Measurements from ENCODE around the gene PSMD13.
"Not testable (repeated sequence)": the region's sequence is repeated elsewhere in the genome, so short reads cannot be mapped to it uniquely, and the experiment has no call there.

PSMD13 gene

DNA sequence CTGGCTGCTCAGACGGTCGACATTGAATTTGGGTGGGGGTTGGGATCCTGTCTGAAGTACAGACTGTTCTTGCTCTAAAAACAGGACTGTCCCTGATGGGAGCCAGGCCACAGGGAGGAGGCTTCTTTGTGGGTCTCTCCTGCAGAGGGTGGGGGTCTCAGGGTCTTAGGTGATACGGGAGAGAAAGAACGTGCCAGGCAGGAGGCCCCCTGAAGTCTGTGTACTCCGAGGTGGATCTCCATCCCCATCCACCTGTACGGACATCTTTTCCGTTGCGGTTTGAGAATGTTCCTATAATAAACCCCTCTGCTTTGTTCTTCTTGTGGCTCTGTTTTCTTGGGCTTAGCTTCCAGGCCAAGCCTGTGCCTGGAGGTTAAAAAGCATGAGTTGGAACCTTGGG is 15.9 kb downstream of the PSMD13 start:
- DNase-seq, result no peak

DNA sequence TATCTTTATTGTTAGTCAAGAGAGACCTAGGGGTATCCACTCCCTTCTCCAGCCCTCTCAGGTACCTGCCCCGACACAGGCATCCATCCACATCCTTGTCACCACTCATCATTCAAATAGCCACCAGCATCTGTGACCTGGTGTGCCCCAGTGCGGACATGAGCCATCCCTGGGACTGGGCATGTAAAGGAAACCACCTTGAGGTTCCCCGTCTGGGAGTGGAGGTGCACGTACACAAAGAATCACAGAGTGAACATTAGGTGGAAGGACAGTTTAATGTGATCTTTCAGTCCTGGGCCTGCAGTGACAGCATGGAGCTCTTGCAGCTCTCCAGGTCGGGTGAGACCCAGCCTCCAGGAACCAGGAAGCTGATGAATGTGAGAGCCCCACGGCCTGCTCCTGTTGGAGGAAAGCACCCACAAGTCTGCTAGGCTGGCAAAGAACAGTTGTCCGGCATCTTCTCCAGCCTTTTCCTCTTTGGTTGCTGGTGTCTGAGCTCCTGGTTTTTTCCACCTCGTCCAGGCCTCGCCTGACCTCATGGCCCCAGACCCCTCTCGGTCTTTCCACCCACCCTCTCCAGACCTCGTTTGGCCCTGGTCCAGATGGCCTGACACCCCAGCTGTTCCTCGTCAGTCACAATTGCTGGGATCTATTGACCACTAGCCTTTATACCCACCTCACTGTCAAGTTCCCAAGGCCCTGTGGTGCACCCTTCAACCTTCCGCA is 16.5 kb downstream of the PSMD13 start:
- no peak for DNase-seq

DNA sequence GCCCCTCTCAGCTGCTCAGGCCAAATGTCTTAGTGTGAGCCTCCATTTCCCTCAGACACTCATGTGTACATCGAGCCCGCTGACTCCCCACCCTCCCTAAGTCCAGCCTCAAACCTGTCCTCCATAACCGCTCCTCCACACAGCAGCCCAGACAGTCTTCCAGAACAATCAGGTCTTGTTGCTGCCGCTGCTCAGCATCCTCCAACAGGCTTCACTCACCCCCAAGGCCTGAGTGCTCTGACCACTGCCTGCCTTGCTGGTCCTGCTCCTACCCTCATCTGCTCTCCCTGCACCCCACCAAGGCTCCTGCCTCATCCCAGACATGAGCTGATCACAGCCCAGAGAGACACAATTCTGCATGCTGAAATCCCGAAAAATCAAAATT is 17.1 kb downstream of the PSMD13 start:
- no peak for DNase-seq

DNA sequence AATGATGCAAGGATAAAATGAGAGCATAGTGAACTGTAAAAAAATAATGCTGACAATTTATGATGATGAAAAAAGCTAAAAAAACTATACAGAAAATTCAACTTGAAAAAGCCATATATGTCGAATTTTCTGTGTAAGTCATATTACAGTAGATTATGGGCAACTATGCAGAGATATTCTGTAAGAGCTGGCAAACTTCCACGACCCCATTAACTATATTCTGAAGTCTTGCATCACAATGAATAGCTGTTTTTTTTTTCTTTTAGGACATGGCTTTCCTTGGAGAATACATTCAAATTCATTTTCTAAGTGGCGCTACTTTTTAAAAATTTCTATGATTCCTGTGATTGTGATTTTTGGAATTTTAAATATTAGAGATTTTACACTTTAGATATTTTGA is 18.4 kb downstream of the PSMD13 start:
- DNase-seq, result no peak

DNA sequence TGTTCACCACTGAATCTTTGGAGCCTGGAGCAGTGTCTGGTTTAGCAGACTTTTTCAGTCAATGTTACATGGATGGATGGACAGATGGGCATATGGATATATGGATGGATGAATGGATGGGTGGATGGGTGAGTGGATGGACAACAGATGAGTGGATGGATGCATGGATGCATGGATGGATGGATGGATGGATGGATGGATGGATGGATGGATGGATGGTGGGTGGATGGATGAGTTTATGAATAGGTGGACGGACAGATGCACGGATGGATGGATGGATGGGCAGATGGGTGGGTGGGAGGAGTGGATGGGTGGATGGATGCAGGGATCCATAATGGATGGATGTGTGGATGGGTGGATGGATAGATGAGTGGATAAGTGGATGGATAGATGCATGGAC is 19.0 kb downstream of the PSMD13 start:
- DNase-seq, result no peak

DNA sequence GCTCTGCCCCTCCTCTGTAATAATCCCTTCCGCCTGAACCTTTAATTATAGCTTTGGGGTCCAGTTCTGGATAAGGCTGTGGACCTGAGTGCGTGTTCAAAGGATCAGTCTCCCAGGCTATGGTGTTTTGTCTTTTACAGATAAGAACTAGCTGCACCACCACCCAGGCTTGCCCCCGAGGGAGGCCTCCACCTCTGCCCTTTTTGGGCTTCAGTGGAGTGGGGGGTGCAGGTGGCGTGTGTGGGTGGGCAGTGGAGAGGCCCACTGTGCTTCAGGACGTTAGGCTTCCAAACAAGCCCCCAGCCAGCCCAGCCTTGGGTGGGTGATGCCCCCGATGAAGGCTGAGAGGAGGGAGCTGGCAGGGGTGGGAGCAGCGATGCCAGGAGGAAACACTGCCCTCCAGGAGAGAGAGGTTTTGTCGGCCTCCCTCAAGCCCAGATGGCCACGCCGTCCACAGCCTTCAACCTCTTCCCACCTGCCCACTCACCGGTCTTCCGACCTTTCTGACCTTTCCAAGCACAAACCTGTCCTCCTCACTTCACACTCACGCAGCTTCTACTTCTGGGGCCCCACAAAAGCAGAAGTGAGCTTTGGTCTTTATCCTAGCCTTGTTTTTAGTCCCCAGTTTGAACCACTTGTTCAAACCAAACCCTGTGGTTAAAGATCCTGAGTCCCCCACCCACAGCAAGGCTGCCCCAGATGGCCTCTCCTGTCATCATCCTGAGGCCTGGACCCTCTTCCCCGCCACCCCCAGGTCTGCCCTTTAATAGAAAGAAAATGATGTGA is 20.4 kb downstream of the PSMD13 start:
- no peak for DNase-seq

DNA sequence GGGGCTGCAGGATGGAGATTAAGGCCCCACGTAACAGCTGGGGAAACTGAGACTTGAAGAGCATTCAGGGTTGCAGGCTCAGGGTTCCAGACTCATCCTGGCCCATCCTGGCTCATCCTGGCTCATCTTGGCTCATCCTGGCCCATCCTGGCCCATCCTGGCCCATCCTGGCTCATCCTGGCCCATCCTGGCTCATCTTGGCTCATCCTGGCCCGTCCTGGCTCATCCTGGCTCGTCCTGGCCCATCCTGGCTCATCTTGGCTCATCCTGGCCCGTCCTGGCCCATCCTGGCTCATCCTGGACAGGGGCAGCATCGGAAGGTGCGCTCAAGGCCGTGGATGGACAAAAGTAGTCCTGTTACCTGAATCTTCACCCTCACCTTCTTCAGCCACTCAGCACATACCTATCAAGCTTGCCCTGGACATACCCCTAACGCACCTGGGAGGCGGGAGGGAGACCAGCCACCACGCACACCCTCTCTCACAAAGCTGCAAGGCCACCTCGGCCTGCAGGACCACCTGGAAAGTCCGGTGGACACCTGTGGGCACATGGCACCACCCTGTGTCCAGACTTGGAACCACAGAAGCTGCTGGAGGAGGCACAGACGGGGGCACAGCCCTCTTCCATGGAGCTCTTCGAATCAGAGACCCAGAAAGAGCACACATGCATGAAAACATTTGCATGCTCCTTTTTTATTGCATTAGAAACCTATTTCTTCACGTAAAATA is 21.2 kb downstream of the PSMD13 start:
- no peak for DNase-seq

DNA sequence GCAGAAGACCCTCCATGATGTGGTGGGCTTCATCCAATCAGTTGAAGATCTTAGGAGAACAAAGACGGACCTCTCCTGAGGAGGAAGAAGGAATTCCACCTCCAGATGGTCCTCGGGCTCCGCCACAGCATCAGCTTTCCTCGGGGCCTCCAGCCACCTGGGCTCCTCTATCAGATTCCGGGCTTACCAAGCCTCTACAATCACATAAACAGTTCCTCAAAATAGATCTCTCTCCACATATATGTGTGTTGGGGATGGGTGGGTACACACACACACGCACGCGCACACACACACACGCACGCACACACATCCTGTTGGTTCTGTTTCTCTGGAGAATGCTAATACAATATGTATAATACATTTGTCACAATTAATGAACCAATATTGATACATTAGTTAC is 22.6 kb downstream of the PSMD13 start:
- DNase-seq, result no peak

DNA sequence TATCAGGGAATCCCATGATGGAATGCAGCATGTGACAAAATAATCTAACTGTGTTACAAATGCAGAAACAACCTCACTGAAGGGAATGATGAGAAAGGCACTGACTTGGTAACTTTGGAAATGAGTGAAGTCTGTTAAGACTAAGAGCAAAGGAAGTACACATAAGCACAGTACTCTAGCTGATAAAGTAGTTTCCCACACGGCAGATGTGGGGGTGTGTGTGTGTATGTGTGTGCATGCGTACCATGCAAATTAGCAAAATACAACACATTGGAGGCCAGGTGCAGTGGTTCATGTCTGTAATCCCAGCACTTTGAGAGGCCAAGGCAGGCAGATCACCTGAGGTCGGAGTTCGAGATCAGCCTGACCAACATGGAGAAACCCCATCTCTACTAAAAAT is 24.8 kb downstream of the PSMD13 start:
- no peak for DNase-seq

DNA sequence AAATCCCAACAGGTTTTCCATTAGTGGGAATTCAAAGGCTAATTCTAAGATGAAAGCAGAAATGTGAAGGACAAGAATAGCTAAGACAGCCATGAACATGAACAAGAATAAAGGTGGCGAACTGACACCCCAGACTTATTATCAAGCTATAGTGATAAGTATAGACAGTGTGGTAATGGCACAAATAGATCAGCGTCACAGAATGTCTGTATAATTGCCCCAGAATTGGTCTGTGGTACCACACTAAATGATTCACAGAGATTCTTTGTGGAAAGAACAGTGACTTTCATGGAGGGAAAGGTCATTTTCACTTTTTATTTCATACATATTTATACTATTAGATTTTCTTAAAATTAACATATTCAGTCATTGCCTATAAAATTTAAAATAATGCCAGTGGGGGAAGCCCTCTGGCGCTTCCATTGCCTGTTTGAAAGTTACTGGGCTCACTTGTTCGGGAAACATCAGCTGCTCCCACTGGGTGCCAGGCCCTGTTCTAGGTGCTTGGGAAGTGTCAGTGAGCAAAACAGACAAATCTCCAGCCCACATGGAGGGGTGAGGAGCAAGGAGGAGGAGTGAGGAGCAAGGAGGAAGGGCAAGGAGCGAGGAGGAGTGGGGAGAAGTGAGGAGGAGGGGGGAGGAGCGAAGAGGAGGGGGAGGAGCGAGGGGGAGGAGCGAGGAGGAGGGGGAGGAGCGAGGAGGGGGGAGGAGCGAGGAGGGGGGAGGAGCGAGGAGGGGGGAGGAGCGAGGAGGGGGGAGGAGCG is 30.1 kb downstream of the PSMD13 start:
- DNase-seq, result no peak

DNA sequence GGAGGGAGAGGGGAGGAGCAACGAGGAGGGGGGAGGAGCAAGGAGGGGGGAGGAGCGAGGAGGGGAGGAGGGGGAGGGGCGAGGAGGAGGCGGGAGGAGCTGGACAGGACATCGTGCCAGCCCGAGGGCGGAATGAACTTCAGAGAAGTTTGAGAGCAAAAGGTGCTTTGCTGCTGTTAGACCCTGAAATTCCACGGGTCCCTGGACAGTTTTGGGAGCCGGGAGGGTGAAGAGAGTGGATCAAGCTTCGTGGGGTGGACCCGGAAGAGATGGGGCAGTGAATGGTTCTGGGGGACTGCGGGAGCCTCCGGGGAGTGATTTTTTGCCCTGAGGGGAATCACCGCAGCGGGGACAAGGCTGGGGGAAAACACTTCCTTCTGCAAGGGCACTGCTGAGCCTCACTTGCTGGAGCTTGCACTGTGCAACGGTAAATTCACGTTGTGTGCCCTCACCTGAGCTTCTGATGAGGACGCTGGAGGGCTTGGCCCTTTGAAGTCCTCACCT is 30.8 kb downstream of the PSMD13 start:
- DNase-seq, result no peak

DNA sequence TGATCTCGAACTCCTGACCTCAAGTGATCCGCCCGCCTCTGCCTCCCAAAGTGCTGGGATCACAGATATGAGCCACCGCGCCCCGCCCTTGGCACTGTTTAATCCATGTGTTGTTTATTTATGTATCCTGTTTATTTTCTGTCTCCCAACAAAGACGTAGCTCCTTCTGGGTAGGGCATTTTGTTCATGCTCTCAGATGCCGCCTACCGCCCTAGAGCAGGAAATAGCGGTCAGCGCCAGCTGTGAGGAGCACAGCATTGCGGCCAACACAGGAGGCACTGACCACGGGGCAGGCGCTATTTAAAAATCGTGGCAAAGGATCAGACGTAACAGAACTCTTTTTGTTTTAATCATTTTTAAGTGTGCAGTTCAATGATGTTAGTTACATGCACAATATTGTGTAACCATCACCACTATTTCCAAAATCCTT is 32.0 kb downstream of the PSMD13 start:
- not testable (repeated sequence) for DNase-seq

DNA sequence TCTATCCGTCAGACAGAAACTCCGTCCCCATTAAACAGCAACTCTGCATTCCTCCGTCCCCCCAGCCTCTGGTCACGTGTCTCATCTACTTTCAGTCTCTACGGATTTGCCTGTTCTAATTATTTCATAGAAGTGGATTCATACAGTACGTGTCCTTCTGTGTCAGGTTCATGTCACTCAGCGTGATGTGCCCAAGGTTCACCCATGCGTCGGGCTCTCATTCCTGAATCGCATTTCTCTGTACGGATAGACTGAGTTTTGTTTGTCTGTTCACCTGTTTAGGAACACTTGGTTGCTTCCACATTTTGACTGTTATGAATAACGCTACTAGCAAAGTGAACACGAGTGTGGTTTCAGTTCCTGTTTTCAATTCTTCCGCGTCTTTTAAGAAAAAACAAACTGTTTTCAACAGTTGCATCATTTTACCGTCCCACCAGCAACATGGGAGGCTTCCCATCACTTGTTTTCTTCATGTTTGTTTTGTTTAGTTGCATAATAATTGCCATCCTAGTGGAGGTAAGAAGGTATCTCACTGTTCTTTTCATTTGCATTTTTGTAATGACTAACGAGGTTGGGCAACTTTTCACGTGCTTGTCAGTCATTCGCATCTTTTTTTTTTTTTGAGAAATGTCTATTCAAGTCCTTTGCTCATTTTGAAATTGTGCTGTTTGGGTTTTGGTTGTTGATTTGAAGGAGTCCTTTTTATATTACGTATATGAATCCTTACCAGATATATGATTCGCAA is 32.5 kb downstream of the PSMD13 start:
- no peak for DNase-seq

DNA sequence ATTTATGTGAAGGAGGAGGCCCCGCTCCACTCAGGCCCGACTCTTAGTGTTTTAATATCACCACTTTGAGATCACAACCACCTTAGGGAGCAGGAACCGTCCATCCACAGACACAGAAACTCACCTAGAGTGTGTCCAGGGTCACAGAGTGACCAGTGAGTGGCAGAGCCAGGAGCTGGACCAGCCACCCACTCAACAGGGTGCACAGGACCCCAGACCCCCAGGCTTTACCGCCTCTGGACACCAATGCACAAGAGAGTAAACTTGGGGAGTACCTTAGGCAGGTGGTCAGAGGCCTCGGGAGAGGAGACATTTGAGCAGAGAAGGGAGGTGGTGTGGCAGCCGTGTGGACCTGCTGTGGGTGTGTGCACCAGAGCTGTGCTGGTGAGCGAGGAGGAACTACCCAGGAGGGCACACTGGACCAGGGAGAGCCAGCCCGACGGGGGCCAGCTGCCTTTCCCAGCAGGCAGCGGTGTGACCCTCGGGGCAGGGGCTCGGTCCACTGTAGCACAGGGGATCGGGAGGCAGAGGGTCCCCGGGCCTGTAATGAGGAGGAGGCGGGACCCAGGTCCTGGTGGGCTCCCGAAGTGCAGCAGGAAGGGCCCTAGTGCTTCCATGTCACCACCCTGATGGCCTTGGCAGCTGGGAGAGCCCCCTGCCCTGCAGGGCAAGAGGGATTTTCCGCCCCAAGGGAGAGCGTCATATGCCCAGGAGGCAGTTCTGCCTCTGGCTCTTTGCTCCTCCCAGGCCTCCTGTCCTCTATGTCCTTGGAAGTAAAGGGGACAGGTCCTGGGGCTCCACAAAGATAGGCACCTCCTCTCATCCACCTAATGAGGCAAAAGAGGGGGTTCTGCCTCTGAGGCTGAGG is 33.9 kb downstream of the PSMD13 start:
- no peak for DNase-seq

DNA sequence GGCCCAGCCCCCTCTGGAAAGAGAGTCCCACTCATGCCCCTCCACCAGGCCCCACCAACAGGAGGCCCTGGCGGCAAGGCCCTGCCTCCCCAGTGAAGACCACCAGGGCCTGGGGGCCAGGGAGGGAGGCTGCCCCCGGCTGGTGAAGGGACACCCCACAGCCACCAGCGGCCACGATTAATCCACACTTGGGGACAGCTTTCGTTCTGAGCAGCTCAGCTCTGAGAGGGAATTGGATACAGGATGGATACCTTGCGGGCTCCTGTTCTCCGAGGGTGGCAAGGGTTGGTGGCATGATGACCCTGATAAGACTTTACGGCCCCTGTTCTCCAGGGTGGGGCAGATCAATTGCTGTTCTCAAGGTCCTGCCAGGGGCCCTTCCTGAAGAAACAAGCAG is 34.5 kb downstream of the PSMD13 start:
- no peak for DNase-seq

DNA sequence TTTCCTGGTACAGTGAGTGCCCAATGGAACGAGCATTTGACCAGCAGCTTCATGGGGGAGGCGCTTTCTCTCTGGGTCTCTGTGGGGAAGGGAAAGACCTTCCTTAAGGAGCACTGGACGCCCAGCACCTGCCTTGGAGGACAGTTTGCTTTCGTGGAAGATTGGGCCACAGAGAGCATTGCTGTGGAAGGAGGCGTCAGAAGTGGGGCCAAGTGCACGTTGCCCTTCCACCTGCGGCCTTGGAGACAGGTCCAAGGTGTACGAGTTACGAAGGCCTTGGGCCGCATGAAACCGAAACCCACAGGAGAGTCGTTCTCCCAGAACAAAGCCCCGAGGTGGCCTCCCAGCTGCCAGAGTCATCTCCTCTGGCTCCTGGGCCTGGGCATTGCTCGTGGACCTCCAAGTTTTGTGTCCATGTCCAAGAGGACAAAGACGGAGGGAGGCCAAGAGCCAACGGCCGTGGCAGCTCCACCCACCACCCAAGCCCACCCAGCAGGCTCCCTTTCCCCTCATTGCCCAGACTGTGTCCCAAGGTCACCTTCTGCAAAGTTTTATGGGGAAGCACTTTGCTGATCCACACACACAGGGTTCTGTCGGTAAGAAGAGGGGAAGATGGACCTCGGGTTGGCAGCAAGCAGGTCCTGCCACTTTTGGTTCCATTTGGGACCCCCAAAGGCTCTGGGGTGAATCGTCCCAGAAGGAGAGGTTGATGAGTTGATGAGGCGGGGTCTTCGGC is 35.6 kb downstream of the PSMD13 start:
- DNase-seq, result no peak

DNA sequence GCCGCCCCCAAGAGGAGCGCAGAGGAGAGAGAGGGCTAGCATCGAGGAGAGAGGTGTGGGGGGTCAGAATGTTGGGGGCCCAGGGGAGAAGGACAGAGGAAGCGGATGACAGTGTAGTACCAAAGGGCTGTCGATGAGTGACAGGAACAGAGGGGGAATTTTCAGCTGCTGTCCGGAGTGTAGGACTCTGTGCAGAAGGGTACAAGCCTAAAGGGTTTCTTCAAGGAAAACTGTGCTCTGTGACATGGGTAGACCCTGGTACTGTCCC is 36.1 kb downstream of the PSMD13 start:
- no peak for DNase-seq

DNA sequence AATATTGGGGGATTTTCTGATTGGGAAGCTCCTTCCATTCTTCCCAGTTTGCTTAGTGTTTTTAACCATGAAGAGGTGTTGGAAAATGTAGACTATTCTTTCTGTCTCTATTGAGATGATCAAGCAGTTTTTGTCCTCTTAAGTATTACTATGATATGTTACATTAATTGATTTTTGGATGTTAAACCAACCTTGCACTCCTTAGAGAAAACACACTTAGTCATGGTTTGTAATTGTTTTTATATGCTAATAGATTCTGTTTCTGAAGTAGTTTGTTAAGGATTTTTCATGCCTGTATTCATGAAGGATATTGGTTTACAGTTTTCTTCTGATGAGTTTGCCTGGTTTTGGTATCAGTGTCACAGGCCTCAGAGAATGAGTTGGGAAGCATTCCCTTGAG is 39.4 kb downstream of the PSMD13 start:
- no peak for DNase-seq

DNA sequence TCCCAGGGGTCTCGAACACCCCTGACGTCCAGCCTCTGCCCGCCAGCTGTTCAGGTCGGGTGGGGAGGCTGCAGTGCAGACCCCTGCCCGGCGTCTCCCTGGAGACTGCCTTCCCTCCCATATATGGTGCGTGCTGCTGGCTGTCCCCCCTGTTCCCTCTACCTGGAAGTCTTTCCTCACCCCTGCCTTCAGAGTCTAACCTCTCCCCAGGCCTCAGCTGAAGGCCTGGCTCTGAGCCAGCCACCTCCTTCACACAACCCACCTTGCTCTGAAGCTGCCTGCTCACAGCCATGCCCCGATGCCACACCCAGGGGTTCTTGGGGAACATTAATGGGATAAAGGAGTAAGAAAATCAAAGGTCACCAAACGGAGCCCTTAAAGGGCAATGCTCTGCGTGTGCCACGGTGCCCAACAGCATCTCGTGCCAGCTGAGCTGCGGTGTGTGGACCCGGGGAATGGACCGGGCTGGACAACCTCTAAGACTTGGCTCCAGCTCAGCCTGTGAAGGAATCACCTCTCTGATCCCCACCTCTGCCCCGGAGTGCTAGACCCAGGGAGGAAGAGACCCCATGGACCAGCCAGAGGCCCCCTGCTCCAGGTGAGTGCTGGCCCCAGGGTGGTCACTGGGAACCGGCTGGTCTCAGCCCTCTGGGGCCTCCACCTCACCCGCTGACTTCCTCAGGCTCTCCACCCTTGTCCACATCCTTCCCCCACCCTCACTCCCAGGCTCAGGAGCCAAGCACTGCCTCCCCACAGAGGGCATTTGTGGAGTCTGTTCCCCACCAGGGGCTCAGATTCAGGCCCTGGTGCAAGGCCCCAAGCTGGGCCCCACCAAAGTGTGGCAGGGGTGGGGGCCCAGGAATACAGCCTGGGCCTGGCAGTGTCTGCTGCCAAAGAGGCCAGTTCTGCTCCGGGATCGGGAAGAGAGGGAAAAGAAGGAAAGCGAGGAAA is 41.5 kb downstream of the PSMD13 start, which contains the start of gene NLRP6:
Gene NLRP6, plus strand, starts transcription at position 407 of the 951 bp plus-strand sequence. Its CDS starts 163 bp downstream, at position 570.
- no peak for DNase-seq

All from amniotic stem cell (primary cell).